Measurements from ENCODE around the gene OTULINL.

Gene OTULINL

GRCh38 chr5:14650052-14650451 is 68.5 kb downstream of the OTULINL start:
- no peak for TF ChIP-seq GATA1 (IDR thresholded peaks at IDR 0.05; ENCODE audit: low read depth, low read length)
- no peak for TF ChIP-seq POLR2A (IDR thresholded peaks at IDR 0.05; ENCODE audit: low read length)
- no peak for DNase-seq

GRCh38 chr5:14655146-14655741 is 73.7 kb downstream of the OTULINL start:
- no peak for DNase-seq
- TF ChIP-seq POLR2A (IDR thresholded peaks at IDR 0.05; ENCODE audit: low read length): no peak
- no peak for TF ChIP-seq GATA1 (IDR thresholded peaks at IDR 0.05; ENCODE audit: low read depth, low read length)

- DNase-seq: no peak
Measured at GRCh38 chr5:14656898-14657297, 75.3 kb downstream of the OTULINL start.

GRCh38 chr5:14659821-14660607 is 78.4 kb downstream of the OTULINL start:
- no peak for TF ChIP-seq GATA1 (IDR thresholded peaks at IDR 0.05; ENCODE audit: low read depth, low read length)
- no peak for TF ChIP-seq POLR2A (IDR thresholded peaks at IDR 0.05; ENCODE audit: low read length)
- no peak for DNase-seq

More at GRCh38 chr5:14656898-14657297, 75.3 kb downstream of the OTULINL start:
- TF ChIP-seq GATA1 (IDR thresholded peaks at IDR 0.05; ENCODE audit: low read depth, low read length) (no peak), POLR2A (IDR thresholded peaks at IDR 0.05; ENCODE audit: low read length) (no peak)

GRCh38 chr5:14660833-14661232 is 79.2 kb downstream of the OTULINL start:
- DNase-seq: no peak

More at GRCh38 chr5:14660833-14661232, 79.2 kb downstream of the OTULINL start:
- TF ChIP-seq GATA1 (IDR thresholded peaks at IDR 0.05; ENCODE audit: low read depth, low read length): no peak

Data from erythroblast (primary cell).